ENCODE data around the gene EYS. TPM values are rescaled to one million over a fixed set of nuclear protein-coding genes. Genes with fewer than 3 reads are reported as not detected.

The EYS gene
- total and polyA plus RNA-seq, 4 donors = 0.08 to 0.63 (median 0.36) TPM

GRCh38 chr6:63975699-63976098 lies 1731.3 kb downstream of the EYS start:
- DNase-seq (ENCODE audit: low spot score) = no peak
- H3K27me3 ChIP-seq (ENCODE audit: control insufficient read depth in 4 of 4, insufficient read depth in 4 of 4, low read length in 3 of 4) = no peaks in the 10 kb centered on the region
- WGBS = 13% methylated on average over 1 of the region's 1 CpG

DNA sequence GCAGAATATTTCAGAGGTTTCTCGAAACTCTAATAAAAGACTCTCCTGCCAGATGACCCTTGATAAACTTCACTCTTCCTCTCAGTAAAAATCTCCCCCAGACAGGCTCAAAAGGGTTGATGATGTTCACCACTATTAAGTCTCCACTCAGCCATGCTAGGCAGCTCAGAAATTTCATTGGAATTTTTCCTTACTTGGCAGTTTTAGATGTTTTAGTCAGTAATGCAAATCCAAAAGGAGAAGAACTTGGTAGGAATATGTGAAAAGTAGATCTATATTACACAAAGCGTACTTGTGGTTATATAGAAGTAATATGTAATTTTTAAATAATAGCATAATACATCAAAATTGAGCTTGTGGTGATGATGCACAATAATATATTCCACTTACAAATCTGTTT lies 1738.4 kb downstream of the EYS start:
- Histone ChIP-seq H3K9me3 (ENCODE audit: control insufficient read depth in 4 of 4, low read length in 3 of 4) (no peaks in the 10 kb centered on the region), H3K9ac (ENCODE audit: low read depth in 1 of 2, low read length in 2 of 2) (no peak overlapping the region), H3K4me1 (ENCODE audit: control insufficient read depth in 4 of 4, insufficient read depth in 4 of 4, low read length in 3 of 4) (no peaks in the 10 kb centered on the region), H3K27ac (ENCODE audit: low read depth in 1 of 2, low read length in 2 of 2) (no peak overlapping the region), H3K27me3 (ENCODE audit: control insufficient read depth in 4 of 4, insufficient read depth in 4 of 4, low read length in 3 of 4) (no peaks in the 10 kb centered on the region), H3K36me3 (ENCODE audit: control insufficient read depth in 4 of 4, insufficient read depth in 3 of 4, low read depth in 1 of 4, low read length in 3 of 4) (no peaks in the 10 kb centered on the region), H3K4me3 (ENCODE audit: low read depth in 1 of 3, low read length in 3 of 3) (no peak overlapping the region)
- 80% methylated on average over 2 of the region's 2 CpGs for WGBS
- DNase-seq (ENCODE audit: low spot score) = no peak
- TF ChIP-seq YY1 (IDR thresholded peaks at IDR 0.05) (no peak), FOXA2 (IDR thresholded peaks at IDR 0.05) (no peak), EGR1 (IDR thresholded peaks at IDR 0.05; ENCODE audit: low read depth in 2 of 2) (no peak), GABPA (IDR thresholded peaks at IDR 0.05 in 1 of 2, conservative IDR thresholded peaks at IDR 0.05 in 1 of 2) (no peak), TAF1 (conservative IDR thresholded peaks at IDR 0.05) (no peak), JUND (IDR thresholded peaks at IDR 0.05) (no peak), REST (IDR thresholded peaks at IDR 0.05) (no peak), HNF4A (conservative IDR thresholded peaks at IDR 0.05) (no peak), RXRA (IDR thresholded peaks at IDR 0.05) (no peak)
- TF ChIP-seq, protein P1, sequence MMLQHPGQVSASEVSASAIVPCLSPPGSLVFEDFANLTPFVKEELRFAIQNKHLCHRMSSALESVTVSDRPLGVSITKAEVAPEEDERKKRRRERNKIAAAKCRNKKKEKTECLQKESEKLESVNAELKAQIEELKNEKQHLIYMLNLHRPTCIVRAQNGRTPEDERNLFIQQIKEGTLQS (IDR thresholded peaks at IDR 0.05) = no peak
- TF ChIP-seq, protein P2, sequence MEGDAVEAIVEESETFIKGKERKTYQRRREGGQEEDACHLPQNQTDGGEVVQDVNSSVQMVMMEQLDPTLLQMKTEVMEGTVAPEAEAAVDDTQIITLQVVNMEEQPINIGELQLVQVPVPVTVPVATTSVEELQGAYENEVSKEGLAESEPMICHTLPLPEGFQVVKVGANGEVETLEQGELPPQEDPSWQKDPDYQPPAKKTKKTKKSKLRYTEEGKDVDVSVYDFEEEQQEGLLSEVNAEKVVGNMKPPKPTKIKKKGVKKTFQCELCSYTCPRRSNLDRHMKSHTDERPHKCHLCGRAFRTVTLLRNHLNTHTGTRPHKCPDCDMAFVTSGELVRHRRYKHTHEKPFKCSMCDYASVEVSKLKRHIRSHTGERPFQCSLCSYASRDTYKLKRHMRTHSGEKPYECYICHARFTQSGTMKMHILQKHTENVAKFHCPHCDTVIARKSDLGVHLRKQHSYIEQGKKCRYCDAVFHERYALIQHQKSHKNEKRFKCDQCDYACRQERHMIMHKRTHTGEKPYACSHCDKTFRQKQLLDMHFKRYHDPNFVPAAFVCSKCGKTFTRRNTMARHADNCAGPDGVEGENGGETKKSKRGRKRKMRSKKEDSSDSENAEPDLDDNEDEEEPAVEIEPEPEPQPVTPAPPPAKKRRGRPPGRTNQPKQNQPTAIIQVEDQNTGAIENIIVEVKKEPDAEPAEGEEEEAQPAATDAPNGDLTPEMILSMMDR (IDR thresholded peaks at IDR 0.05; ENCODE audit: low read depth, low read length, missing input control) = no peak

More at GRCh38 chr6:63975699-63976098, 1731.3 kb downstream of the EYS start:
- H3K9ac ChIP-seq (ENCODE audit: low read depth in 1 of 2, low read length in 2 of 2) = no peak overlapping the region
- H3K4me3 ChIP-seq (ENCODE audit: low read depth in 1 of 3, low read length in 3 of 3) = no peak overlapping the region
- no peak overlapping the region for H3K27ac ChIP-seq (ENCODE audit: low read depth in 1 of 2, low read length in 2 of 2)
- H3K9me3 ChIP-seq (ENCODE audit: control insufficient read depth in 4 of 4, low read length in 3 of 4) = no peaks in the 10 kb centered on the region
- H3K4me1 ChIP-seq (ENCODE audit: control insufficient read depth in 4 of 4, insufficient read depth in 4 of 4, low read length in 3 of 4) = peaks cover 0 to 11% (median 4%) of the 10 kb centered on the region in 4 donors
- TF ChIP-seq, protein P3, sequence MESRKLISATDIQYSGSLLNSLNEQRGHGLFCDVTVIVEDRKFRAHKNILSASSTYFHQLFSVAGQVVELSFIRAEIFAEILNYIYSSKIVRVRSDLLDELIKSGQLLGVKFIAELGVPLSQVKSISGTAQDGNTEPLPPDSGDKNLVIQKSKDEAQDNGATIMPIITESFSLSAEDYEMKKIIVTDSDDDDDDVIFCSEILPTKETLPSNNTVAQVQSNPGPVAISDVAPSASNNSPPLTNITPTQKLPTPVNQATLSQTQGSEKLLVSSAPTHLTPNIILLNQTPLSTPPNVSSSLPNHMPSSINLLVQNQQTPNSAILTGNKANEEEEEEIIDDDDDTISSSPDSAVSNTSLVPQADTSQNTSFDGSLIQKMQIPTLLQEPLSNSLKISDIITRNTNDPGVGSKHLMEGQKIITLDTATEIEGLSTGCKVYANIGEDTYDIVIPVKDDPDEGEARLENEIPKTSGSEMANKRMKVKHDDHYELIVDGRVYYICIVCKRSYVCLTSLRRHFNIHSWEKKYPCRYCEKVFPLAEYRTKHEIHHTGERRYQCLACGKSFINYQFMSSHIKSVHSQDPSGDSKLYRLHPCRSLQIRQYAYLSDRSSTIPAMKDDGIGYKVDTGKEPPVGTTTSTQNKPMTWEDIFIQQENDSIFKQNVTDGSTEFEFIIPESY (IDR thresholded peaks at IDR 0.05) = peak; percentile 24
- TF ChIP-seq MAX (IDR thresholded peaks at IDR 0.05) = no peak
- TF ChIP-seq YY1 (IDR thresholded peaks at IDR 0.05) = no peak
- no peak for TF ChIP-seq FOXA1 (IDR thresholded peaks at IDR 0.05)
- peak; percentile 15 for TF ChIP-seq FOXA2 (IDR thresholded peaks at IDR 0.05)
- TF ChIP-seq RAD21 (IDR thresholded peaks at IDR 0.05) = no peak
- TF ChIP-seq RXRA (IDR thresholded peaks at IDR 0.05) = peak in 1 of 2 donors; percentile 41
- TF ChIP-seq SP1 (IDR thresholded peaks at IDR 0.05) = no peak
- peak; percentile 7 to 24 for TF ChIP-seq HNF4A (conservative IDR thresholded peaks at IDR 0.05)
- TF ChIP-seq TAF1 (conservative IDR thresholded peaks at IDR 0.05) = no peak
- no peak for TF ChIP-seq REST (IDR thresholded peaks at IDR 0.05)
- no peaks in the 10 kb centered on the region for H3K36me3 ChIP-seq (ENCODE audit: control insufficient read depth in 4 of 4, insufficient read depth in 3 of 4, low read depth in 1 of 4, low read length in 3 of 4)
